Neural progenitor cell (in vitro differentiated cells): ENCODE measurements around the gene NRCAM. TPM values are rescaled to one million over a fixed set of nuclear protein-coding genes. Genes with fewer than 3 reads are reported as not detected.

Experiments
- DNase-seq: peaks from one replicate; pipeline ENCODE4 v3.0.0-alpha.2; 2016; ENCODE audit warnings: low spot score
- H2AFZ ChIP-seq: fragments of 200-600 bp; sonication (generic); replicated peaks from 2 replicates; pipeline ENCODE4 v1.6.1; 2016; ENCODE audit warnings: antibody characterized with exemption
- H3F3A ChIP-seq: fragments of 200-600 bp; sonication (generic); 2 replicates; pipeline ENCODE4 v1.6.1; 2016; ENCODE audit warnings: antibody characterized with exemption, low read depth
- H3K27ac ChIP-seq: fragments of 200-600 bp; sonication (generic); 2 replicates; pipeline ENCODE4 v1.5.1; 2016; ENCODE audit warnings: mild to moderate bottlenecking
- H3K27me3 ChIP-seq: fragments of 200-600 bp; sonication (generic); 2 replicates; pipeline ENCODE4 v1.6.1; 2016; ENCODE audit warnings: mild to moderate bottlenecking, moderate library complexity
- H3K36me3 ChIP-seq: fragments of 200-600 bp; sonication (generic); 2 replicates; pipeline ENCODE4 v1.5.1; 2016
- H3K4me1 ChIP-seq: fragments of 200-600 bp; sonication (generic); 2 replicates; pipeline ENCODE4 v1.6.1; 2016; ENCODE audit warnings: mixed run types
- H3K4me2 ChIP-seq: fragments of 200-600 bp; sonication (generic); 2 replicates; pipeline ENCODE4 v1.6.1; 2016
- H3K4me3 ChIP-seq: fragments of 200-600 bp; sonication (generic); 2 replicates; pipeline ENCODE4 v1.5.1; 2016
- H3K79me2 ChIP-seq: fragments of 200-600 bp; sonication (generic); 2 replicates; pipeline ENCODE4 v1.6.1; 2016; ENCODE audit warnings: low read depth
- H3K9ac ChIP-seq: fragments of 200-600 bp; sonication (generic); 2 replicates; pipeline ENCODE4 v1.6.1; 2016
- H3K9me3 ChIP-seq: fragments of 200-600 bp; sonication (generic); 2 replicates; pipeline ENCODE4 v1.5.1; 2016; ENCODE audit warnings: low read depth
- H4K20me1 ChIP-seq: fragments of 200-600 bp; sonication (generic); 2 replicates; pipeline ENCODE4 v1.6.1; 2016; ENCODE audit warnings: low read depth
- H3K27ac Mint-ChIP-seq: 3 replicates; pipeline ENCODE4 v1.8.0; 2021; ENCODE audit warnings: mixed read lengths
- H3K27me3 Mint-ChIP-seq: 2 replicates; pipeline ENCODE4 v1.8.0; 2022; ENCODE audit warnings: low read depth, mild to moderate bottlenecking, inconsistent platforms, moderate library complexity, mixed read lengths; ENCODE audit not compliant: insufficient read depth
- H3K36me3 Mint-ChIP-seq: 3 replicates; pipeline ENCODE4 v1.8.0; 2021; ENCODE audit warnings: mixed read lengths
- H3K4me1 Mint-ChIP-seq: 3 replicates; pipeline ENCODE4 v1.8.0; 2021; ENCODE audit warnings: mixed read lengths
- H3K4me3 Mint-ChIP-seq: 3 replicates; pipeline ENCODE4 v1.8.0; 2021; ENCODE audit warnings: mild to moderate bottlenecking, moderate library complexity, mixed read lengths
- H3K9me3 Mint-ChIP-seq: 3 replicates; pipeline ENCODE4 v1.8.0; 2020; ENCODE audit warnings: mixed read lengths
- EZH2 ChIP-seq: fragments of 200-600 bp; sonication (generic); IDR thresholded peaks from 2 replicates; pipeline ENCODE4 v1.6.1; 2017; ENCODE audit warnings: antibody characterized with exemption, mild to moderate bottlenecking, moderate library complexity
- EZH2phosphoT487 ChIP-seq: fragments of 200-600 bp; sonication (generic); IDR thresholded peaks from 2 replicates; pipeline ENCODE4 v1.6.1; 2017; ENCODE audit warnings: antibody characterized with exemption
- total RNA-seq: library from RNA; depleted of rRNA; stranded (reverse); fragments of >200 nt; gene quantifications from 2 replicates; pipeline ENCODE4 v1.2.3, GENCODE V29; 2015; ENCODE audit warnings: low replicate concordance
- TF ChIP-seq, protein P1 (sequence below): fragments of 200-600 bp; sonication (generic); IDR thresholded peaks from 2 replicates; pipeline ENCODE4 v1.5.1; 2017; ENCODE audit warnings: antibody characterized with exemption, mild to moderate bottlenecking

Gene NRCAM
- total RNA-seq, 1 donor from 2014 or later = 104 TPM

DNA sequence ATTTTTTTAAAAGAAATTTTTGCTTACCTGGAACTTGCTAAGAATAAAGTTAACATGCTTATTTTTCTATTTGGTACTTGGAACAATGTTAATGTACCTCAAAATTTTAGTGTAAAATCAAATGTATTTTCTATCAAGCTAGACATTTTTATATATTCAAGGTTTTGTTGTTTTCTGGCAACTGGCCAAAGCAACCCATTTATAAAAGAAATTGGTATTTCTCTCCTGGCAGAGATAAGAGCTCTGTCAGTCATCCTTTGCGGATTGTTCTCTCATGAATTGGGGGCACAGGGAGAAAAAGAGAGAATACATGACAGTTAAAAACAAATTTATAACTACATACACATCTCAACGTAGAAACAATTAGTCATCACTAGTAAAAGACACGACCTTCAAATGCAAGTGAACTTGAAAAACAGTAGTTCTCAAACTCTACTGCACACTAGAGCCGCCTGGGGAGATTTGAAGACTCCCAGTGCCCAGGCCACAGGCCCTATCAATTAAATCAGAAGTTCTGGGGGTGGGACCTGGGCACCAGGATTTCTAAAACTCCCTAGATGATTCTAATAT lies 173.7 kb downstream of the NRCAM start:
- Mint-ChIP-seq H3K36me3 (peaks cover 4% of the 10 kb centered on the region), H3K27ac (peak overlapping the region; percentile 5), H3K4me3 (no peak overlapping the region), H3K27me3 (no peaks in the 10 kb centered on the region), H3K9me3 (no peaks in the 10 kb centered on the region), H3K4me1 (peaks cover 11% of the 10 kb centered on the region)
- Histone ChIP-seq H3K27ac (no peak overlapping the region), H3K4me3 (no peak overlapping the region), H2AFZ (no peak overlapping the region), H3K9me3 (no peaks in the 10 kb centered on the region), H3F3A (peaks cover 15% of the 10 kb centered on the region), H3K4me2 (no peak overlapping the region), H4K20me1 (no peaks in the 10 kb centered on the region), H3K79me2 (peaks cover 3% of the 10 kb centered on the region), H3K9ac (no peak overlapping the region), H3K4me1 (peaks cover 19% of the 10 kb centered on the region), H3K36me3 (no peaks in the 10 kb centered on the region), H3K27me3 (no peaks in the 10 kb centered on the region)
- no peak for DNase-seq
- TF ChIP-seq, protein P1, sequence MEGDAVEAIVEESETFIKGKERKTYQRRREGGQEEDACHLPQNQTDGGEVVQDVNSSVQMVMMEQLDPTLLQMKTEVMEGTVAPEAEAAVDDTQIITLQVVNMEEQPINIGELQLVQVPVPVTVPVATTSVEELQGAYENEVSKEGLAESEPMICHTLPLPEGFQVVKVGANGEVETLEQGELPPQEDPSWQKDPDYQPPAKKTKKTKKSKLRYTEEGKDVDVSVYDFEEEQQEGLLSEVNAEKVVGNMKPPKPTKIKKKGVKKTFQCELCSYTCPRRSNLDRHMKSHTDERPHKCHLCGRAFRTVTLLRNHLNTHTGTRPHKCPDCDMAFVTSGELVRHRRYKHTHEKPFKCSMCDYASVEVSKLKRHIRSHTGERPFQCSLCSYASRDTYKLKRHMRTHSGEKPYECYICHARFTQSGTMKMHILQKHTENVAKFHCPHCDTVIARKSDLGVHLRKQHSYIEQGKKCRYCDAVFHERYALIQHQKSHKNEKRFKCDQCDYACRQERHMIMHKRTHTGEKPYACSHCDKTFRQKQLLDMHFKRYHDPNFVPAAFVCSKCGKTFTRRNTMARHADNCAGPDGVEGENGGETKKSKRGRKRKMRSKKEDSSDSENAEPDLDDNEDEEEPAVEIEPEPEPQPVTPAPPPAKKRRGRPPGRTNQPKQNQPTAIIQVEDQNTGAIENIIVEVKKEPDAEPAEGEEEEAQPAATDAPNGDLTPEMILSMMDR = no peak
- no peak for TF ChIP-seq EZH2

DNA sequence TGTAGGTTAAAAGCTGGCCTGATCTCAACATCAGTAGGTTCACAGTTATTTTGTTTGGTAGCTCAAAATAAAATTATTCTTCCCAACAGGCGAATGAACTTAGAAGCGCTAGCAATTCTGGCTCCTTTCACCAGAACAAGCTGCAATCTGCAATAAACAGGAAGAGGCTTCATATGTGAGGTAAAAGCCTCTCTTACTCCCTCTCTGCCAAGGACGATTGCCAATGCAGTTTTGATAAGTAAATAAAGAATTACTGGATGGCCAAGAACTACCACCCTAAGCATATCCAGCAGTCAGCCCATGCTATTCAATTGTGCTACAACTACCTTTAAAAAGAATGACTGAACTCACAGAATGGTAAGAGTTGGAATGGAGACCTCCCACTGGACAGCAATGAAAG lies 176.1 kb downstream of the NRCAM start:
- Histone ChIP-seq H3K4me2 (no peak overlapping the region), H3K27me3 (no peaks in the 10 kb centered on the region), H3F3A (peaks cover 7% of the 10 kb centered on the region), H3K27ac (no peak overlapping the region), H4K20me1 (no peaks in the 10 kb centered on the region), H3K9me3 (no peaks in the 10 kb centered on the region), H3K9ac (no peak overlapping the region), H2AFZ (no peak overlapping the region), H3K36me3 (no peaks in the 10 kb centered on the region), H3K4me3 (no peak overlapping the region), H3K4me1 (peaks cover 11% of the 10 kb centered on the region), H3K79me2 (no peaks in the 10 kb centered on the region)
- peaks cover 15% of the 10 kb centered on the region for H3K9me3 Mint-ChIP-seq
- H3K27ac Mint-ChIP-seq = no peak overlapping the region
- no peak overlapping the region for H3K4me3 Mint-ChIP-seq
- DNase-seq = no peak
- H3K4me1 Mint-ChIP-seq = peaks cover 9% of the 10 kb centered on the region
- TF ChIP-seq, protein P1 = no peak
- no peak for TF ChIP-seq EZH2
- no peak for TF ChIP-seq EZH2phosphoT487
- H3K36me3 Mint-ChIP-seq = peaks cover 9% of the 10 kb centered on the region
- no peaks in the 10 kb centered on the region for H3K27me3 Mint-ChIP-seq

DNA sequence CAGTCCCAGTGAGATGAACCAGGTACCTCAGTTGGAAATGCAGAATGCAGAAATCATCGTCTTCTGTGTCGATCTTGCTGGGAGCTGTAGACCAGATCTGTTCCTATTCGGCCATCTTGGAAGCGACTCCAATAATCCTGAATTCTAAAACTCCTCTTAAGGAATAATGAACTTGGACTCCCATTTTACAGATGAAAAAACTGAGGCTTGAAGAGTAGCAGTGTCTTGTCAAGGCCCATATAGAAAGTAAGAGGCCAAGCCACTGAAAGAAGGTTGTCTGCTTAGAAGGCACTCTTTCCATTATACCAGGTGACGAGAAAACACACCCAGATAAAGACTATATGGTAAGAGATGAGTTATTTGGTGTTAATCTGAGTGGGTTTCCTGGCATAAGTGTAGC lies 177.5 kb downstream of the NRCAM start:
- Histone ChIP-seq H3K36me3 (no peaks in the 10 kb centered on the region), H3K27ac (no peak overlapping the region), H4K20me1 (no peaks in the 10 kb centered on the region), H3K27me3 (no peaks in the 10 kb centered on the region), H2AFZ (no peak overlapping the region), H3K79me2 (no peaks in the 10 kb centered on the region), H3K4me1 (no peaks in the 10 kb centered on the region), H3F3A (no peaks in the 10 kb centered on the region), H3K4me3 (no peak overlapping the region), H3K9me3 (no peaks in the 10 kb centered on the region), H3K4me2 (no peak overlapping the region), H3K9ac (no peak overlapping the region)
- peaks cover 23% of the 10 kb centered on the region for H3K9me3 Mint-ChIP-seq
- H3K27ac Mint-ChIP-seq = no peak overlapping the region
- H3K4me3 Mint-ChIP-seq = no peak overlapping the region
- H3K27me3 Mint-ChIP-seq = no peaks in the 10 kb centered on the region
- peaks cover 9% of the 10 kb centered on the region for H3K36me3 Mint-ChIP-seq
- peaks cover 3% of the 10 kb centered on the region for H3K4me1 Mint-ChIP-seq
- no peak for DNase-seq
- TF ChIP-seq EZH2phosphoT487 (no peak), EZH2 (no peak)
- TF ChIP-seq, protein P1 = no peak
